Caco-2 (cell line): ENCODE data around the gene BCO2. TPM values are rescaled to one million over a fixed set of nuclear protein-coding genes. Genes with fewer than 3 reads are reported as not detected.

Experiments
- BruUV-seq: library from RNA; stranded (reverse); fragments of 400-500 nt; replicated peaks from 2 replicates; lab custom pipeline; 2021; lab: Mats Ljungman, UMichigan
- CTCF ChIA-PET: fragments of 300-600 bp; sonication (Branson Sonifier 250); formaldehyde crosslinking; loops from one replicate; lab custom pipeline; 2022; ENCODE audit warnings: antibody characterized with exemption; lab: Charles Lee
- POLR2A ChIA-PET: fragments of 300-600 bp; sonication (Branson Sonifier 250); formaldehyde crosslinking; loops from one replicate; lab custom pipeline; 2022; ENCODE audit warnings: antibody characterized with exemption; lab: Charles Lee
- DNase-seq, 2 experiments: peaks; one replicate each; pipeline versions ENCODE4 v3.0.0 to v3.0.0-alpha.2; 2020 to 2022
- H3K27me3 ChIP-seq: replicated peaks from 2 replicates; pipeline ENCODE4 v1.6.0; 2011; ENCODE audit warnings: low read length; ENCODE audit not compliant: control insufficient read depth, insufficient read depth
- H3K36me3 ChIP-seq: 2 replicates; pipeline ENCODE4 v1.5.1; 2011; ENCODE audit warnings: low read length; ENCODE audit not compliant: control insufficient read depth, insufficient read depth
- H3K4me1 ChIP-seq: fragments of 250-450 bp; sonication (Bioruptor Pico); 2 replicates; pipeline ENCODE4 v1.5.1; 2020; ENCODE audit warnings: mild to moderate bottlenecking
- H3K4me3 ChIP-seq: 2 replicates; pipeline ENCODE4 v1.5.1; 2011; ENCODE audit warnings: low read depth, mild to moderate bottlenecking, control low read depth, low read length
- H3K9me3 ChIP-seq: fragments of 250-450 bp; sonication (Bioruptor Pico); 2 replicates; pipeline ENCODE4 v1.5.1; 2020; ENCODE audit warnings: mild to moderate bottlenecking, moderate library complexity
- H3K27ac Mint-ChIP-seq: one replicate; pipeline ENCODE4 v1.8.0; 2022; ENCODE audit warnings: mixed read lengths; ENCODE audit not compliant: unreplicated experiment
- H3K27me3 Mint-ChIP-seq: one replicate; pipeline ENCODE4 v1.8.0; 2022; ENCODE audit warnings: mixed read lengths; ENCODE audit not compliant: insufficient read depth, unreplicated experiment
- H3K36me3 Mint-ChIP-seq: one replicate; pipeline ENCODE4 v1.8.0; 2022; ENCODE audit warnings: mild to moderate bottlenecking, mixed read lengths; ENCODE audit not compliant: insufficient read depth, unreplicated experiment
- H3K4me1 Mint-ChIP-seq: one replicate; pipeline ENCODE4 v1.8.0; 2022; ENCODE audit warnings: low read depth, mixed read lengths; ENCODE audit not compliant: unreplicated experiment
- H3K4me3 Mint-ChIP-seq: one replicate; pipeline ENCODE4 v1.8.0; 2022; ENCODE audit warnings: mild to moderate bottlenecking, moderate library complexity, mixed read lengths; ENCODE audit not compliant: unreplicated experiment
- H3K9me3 Mint-ChIP-seq: one replicate; pipeline ENCODE4 v1.8.0; 2022; ENCODE audit warnings: mixed read lengths; ENCODE audit not compliant: unreplicated experiment
- intact Hi-C: fragments of 100-400 bp; cut with micrococcal nuclease; formaldehyde crosslinking; loops from one replicate; pipeline ENCODE4 v1.10.0; 2022; ENCODE audit not compliant: unreplicated experiment
- total RNA-seq: library from RNA; stranded (reverse); gene quantifications from 2 replicates; pipeline ENCODE4 v1.2.3, GENCODE V29; 2022
- TF ChIP-seq, protein P1 (sequence below), 2 experiments: fragments of 200-600 bp in 1 of 2; IDR thresholded peaks; 1 replicate in 1 of 2; 2 replicates in 1 of 2; pipeline versions ENCODE4 v1.5.1 to v1.8.0; 2011 to 2022; ENCODE audit warnings: antibody characterized with exemption in 1 of 2, control low read depth in 1 of 2, inconsistent platforms in 1 of 2, low read depth in 1 of 2, low read length in 1 of 2, mild to moderate bottlenecking in 1 of 2, moderate library complexity in 1 of 2; ENCODE audit not compliant: insufficient read depth in 1 of 2, severe bottlenecking in 1 of 2, unreplicated experiment in 1 of 2

Gene BCO2
- total RNA-seq, 1 experiment from 2014 or later, result 2.2 TPM

DNA sequence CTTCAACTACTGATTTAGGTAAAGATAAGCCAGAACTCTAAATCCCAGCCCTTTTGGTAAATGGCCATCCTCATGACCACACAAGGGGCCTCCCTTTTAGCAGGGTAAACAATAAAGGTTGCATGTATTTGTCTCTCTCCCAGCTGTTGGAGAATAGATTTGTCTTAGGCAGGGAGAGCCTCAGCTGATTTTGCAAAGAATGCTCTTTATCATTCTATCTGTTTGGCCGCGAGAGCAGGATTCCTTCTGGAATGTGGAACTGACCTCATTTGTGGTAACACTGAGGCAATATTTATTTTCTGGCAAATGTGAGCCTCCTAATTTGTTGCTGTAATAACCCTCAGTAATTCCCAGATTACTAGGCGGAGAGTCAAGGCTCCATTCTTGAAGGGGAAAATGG, 66.2 kb downstream of the BCO2 start:
- Histone ChIP-seq H3K4me3 (no peak overlapping the region), H3K36me3 (no peaks in the 10 kb centered on the region), H3K27me3 (no peaks in the 10 kb centered on the region), H3K4me1 (peaks cover 12% of the 10 kb centered on the region), H3K9me3 (0 out of 2 replicates have a peak, but pooled peaks cover 4% of the 10 kb centered on the region)
- intact Hi-C loops, result loop anchor here (1.0 kb wide), 2 partner anchors 15 to 39 kb away; partner anchors contain the start of gene PTS
- DNase-seq, result peak; percentile 66 to 80
- peaks cover 29% of the 10 kb centered on the region for H3K4me1 Mint-ChIP-seq
- H3K36me3 Mint-ChIP-seq, result peaks cover 68% of the 10 kb centered on the region
- H3K9me3 Mint-ChIP-seq, result peaks cover 31% of the 10 kb centered on the region
- TF ChIP-seq, protein P1, sequence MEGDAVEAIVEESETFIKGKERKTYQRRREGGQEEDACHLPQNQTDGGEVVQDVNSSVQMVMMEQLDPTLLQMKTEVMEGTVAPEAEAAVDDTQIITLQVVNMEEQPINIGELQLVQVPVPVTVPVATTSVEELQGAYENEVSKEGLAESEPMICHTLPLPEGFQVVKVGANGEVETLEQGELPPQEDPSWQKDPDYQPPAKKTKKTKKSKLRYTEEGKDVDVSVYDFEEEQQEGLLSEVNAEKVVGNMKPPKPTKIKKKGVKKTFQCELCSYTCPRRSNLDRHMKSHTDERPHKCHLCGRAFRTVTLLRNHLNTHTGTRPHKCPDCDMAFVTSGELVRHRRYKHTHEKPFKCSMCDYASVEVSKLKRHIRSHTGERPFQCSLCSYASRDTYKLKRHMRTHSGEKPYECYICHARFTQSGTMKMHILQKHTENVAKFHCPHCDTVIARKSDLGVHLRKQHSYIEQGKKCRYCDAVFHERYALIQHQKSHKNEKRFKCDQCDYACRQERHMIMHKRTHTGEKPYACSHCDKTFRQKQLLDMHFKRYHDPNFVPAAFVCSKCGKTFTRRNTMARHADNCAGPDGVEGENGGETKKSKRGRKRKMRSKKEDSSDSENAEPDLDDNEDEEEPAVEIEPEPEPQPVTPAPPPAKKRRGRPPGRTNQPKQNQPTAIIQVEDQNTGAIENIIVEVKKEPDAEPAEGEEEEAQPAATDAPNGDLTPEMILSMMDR (IDR thresholded peaks at IDR 0.05; ENCODE audit: insufficient read depth in 1 of 2, low read depth in 1 of 2, low read length in 1 of 2, severe bottlenecking in 1 of 2, unreplicated experiment in 1 of 2), result no peak
- ChIA-PET CTCF (interaction anchor here (1.2 kb wide), 1 partner anchor 38 kb away, joined by 8 read pairs; no protein-coding TSS in a partner anchor), POLR2A (no interaction called here)
- H3K27me3 Mint-ChIP-seq, result no peaks in the 10 kb centered on the region
- no peak overlapping the region for H3K27ac Mint-ChIP-seq
- H3K4me3 Mint-ChIP-seq, result no peak overlapping the region
- no TSS peak for BruUV-seq

DNA sequence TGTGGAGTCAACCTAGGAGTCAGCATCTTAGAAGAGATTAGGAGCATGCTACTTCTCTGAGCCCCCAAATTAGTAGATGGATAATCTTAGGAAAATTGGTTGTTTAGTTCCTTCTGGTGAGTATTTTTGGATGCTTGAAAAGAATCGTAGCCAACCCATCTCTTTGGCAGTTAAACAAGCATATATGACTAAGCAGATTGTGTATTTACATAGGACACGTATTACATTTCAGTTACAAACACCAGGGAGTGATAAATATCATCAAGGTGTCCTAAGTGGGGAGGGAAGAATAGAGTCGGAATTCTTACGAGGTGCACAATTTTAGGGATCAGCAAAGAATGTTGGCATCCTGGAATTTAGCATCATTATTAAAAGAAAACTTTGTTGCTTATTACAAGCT, 71.9 kb downstream of the BCO2 start:
- ChIA-PET CTCF (no interaction called here), POLR2A (no interaction called here)
- DNase-seq, result no peak
- Histone ChIP-seq H3K4me3 (no peak overlapping the region), H3K9me3 (0 out of 2 replicates have a peak, but pooled peaks cover 4% of the 10 kb centered on the region), H3K4me1 (peaks cover 15% of the 10 kb centered on the region), H3K36me3 (no peaks in the 10 kb centered on the region), H3K27me3 (no peaks in the 10 kb centered on the region)
- intact Hi-C loops, result no loop called here
- TF ChIP-seq, protein P1 (IDR thresholded peaks at IDR 0.05; ENCODE audit: insufficient read depth in 1 of 2, low read depth in 1 of 2, low read length in 1 of 2, severe bottlenecking in 1 of 2, unreplicated experiment in 1 of 2), result no peak
- peaks cover 3% of the 10 kb centered on the region for H3K4me1 Mint-ChIP-seq
- H3K27ac Mint-ChIP-seq, result no peak overlapping the region
- peaks cover 22% of the 10 kb centered on the region for H3K36me3 Mint-ChIP-seq
- no peaks in the 10 kb centered on the region for H3K27me3 Mint-ChIP-seq
- H3K9me3 Mint-ChIP-seq, result peaks cover 17% of the 10 kb centered on the region
- BruUV-seq, result no TSS peak
- no peak overlapping the region for H3K4me3 Mint-ChIP-seq

DNA sequence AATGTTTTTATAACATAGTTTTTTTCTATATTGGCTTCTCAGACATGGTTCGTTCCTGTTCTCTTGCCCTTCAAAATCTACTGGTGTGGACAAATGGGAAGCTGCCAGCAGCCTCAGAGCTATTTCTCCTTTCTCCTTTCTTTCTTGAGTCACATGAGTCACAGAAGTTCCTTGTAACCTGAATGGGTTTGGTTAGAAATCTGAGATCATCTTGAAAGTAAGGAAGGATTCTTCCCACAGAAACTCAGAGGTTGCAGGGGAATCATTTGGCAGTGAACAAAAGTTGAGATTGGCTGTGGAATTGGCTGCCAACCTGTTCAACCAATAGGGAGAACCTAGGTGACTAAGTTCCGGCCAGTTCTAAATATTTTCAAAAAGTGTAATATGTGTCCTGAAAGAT, 72.9 kb downstream of the BCO2 start:
- no TSS peak for BruUV-seq
- intact Hi-C loops, result no loop called here
- Histone ChIP-seq H3K36me3 (no peaks in the 10 kb centered on the region), H3K9me3 (0 out of 2 replicates have a peak, but pooled peaks cover 4% of the 10 kb centered on the region), H3K4me1 (peaks cover 15% of the 10 kb centered on the region), H3K4me3 (no peak overlapping the region), H3K27me3 (no peaks in the 10 kb centered on the region)
- Mint-ChIP-seq H3K4me1 (no peaks in the 10 kb centered on the region), H3K9me3 (peaks cover 12% of the 10 kb centered on the region), H3K27ac (no peak overlapping the region), H3K27me3 (no peaks in the 10 kb centered on the region), H3K36me3 (peaks cover 15% of the 10 kb centered on the region), H3K4me3 (no peak overlapping the region)
- no peak for DNase-seq
- CTCF ChIA-PET, result no interaction called here
- POLR2A ChIA-PET, result no interaction called here
- TF ChIP-seq, protein P1 (IDR thresholded peaks at IDR 0.05; ENCODE audit: insufficient read depth in 1 of 2, low read depth in 1 of 2, low read length in 1 of 2, severe bottlenecking in 1 of 2, unreplicated experiment in 1 of 2), result no peak
